A172 (cell line): ENCODE results near the gene VWA8. TPM values are rescaled to one million over a fixed set of nuclear protein-coding genes. Genes with fewer than 3 reads are reported as not detected.
A peak's percentile ranks its signal among the peaks of the same experiment; 100 is the strongest.

ENCODE experiments used
- DNase-seq: peaks from one replicate; pipeline ENCODE4 v3.0.0-alpha.2; 2015; ENCODE audit warnings: low spot score
- total RNA-seq: library from RNA; depleted of rRNA; stranded (reverse); fragments of >200 nt; shearing (Covaris generic); gene quantifications from 2 replicates; pipeline ENCODE4 v1.2.3, GENCODE V29; 2014

The VWA8 gene
- total RNA-seq, 1 experiment from 2014 or later = 8.6 TPM

DNA sequence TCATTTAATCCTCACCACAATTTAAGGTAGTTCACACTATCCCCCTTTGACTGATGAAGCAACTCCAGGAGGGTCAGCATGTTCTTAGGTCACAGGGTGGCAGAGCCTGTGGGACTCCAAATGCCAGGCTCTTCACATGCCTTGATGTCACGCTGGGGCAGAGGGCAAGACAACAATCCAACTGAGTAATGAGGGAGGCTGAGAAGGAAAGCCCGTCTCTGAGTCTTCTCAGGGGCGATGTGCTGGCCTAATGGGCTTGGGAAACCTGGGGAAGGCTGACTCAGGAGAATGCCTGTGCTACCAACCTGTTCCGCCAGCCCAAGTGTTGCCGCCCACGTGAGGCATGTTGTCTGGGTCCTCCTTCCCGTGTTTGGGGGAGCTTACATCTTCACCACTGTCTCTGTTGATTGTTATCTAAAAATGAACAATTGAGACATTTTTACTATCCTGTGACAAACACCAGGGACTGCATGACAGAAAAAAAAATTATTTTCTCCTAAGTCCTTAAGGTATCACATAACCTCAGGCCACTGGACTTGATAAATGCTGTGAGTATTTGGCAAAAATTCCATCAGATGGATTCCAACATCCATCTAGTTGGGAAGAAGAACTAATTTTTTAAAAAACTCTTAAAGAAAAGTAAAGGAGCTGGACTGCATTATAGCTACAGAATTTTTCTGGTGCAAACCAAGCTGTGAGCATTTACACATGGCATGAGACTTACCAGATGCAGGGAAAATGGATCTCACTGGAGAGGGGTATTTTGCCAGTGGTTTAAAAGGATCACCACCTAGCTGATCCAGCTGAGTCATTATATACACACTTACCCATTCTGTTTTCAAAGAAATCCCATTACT lies 346.0 kb downstream of the VWA8 start:
- DNase-seq = no peak

DNA sequence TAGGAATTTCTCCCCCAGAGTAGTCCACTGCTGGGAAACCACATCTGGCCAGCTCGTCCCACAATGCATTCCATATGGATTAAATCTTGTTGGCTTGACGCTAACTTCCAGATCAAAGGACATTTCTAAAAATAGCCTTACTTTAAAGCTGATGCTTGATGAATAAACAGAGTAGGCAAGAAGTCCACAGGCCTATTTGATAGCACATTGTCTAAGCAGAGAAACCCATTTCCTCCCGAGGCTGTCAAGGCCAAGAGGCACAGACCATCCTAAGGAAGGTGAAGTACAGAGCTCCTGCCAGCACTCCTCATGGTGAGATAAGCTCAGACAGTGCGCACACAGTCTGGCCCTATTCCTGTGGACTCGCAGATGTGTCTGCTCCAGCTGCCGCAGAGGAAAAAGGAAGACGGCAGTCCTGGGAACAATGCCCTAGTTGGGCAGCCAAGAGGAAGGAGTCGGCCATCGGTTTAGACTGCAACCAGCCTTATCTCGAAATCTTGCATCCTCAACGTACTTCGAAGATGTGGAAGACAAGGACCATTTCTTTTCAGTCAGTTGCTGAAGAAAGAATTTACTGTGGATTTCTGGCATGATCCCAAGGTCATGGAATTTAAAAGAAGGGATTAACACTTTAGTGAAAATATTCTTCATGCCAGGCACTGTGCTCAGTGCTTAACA lies 346.8 kb downstream of the VWA8 start:
- peak; percentile 23 for DNase-seq

DNA sequence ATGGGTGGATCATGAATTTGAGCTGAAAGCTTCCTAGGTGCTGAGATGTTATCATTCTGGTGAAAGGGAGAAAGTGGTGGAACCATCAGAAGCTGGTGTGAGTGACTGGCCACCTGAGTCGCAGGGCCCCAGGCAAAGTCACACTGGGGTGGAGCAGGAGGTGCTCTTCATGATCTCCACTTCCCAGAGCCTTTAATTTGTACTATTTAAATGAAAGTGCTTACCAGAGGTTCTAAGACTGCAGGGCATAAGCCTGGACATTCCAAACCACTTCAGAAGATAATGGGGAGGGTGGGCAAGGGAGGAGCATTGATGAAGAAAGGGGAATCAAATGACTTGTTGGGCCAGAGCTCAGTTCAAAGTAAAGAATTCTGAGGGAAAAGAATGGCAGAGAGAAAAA lies 347.4 kb downstream of the VWA8 start:
- no peak for DNase-seq

DNA sequence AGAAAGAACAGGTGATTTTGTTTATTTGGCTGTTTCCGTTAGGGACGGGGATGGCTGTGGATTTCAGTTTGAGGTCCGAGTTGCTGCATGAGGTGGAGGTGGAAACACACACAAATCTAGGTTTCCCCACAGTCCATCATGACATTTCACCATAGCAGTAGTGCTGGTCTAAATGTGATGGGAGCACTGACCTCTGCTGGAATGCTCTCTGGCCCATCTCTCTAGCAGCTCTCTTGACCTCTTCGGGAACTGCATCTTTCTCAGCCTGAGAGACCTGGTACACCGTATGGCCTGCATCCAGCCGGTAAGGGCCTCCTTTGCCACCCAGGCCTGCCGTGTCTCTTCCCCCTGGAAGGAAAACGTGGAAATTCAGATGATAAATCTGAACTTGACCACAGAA lies 349.5 kb downstream of the VWA8 start:
- DNase-seq = no peak

DNA sequence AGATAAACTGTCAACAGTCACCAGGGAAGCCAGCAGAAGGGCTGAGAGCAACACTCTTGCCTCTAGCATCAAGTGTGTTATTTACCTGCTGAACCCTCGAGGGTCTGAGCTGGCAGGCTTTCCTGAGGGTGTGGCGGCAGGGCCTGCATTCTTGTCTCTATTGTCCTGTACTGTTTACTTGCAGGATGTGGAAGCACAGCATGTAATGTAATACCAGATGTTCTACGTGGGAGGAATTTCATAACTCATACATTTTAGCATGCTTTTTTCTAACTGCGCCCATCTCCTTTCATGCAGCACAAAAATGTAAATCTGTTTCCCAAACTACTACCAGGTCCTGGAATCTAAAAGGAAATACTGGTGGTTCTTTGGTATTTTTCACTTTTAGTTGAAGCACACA lies 350.5 kb downstream of the VWA8 start:
- no peak for DNase-seq

DNA sequence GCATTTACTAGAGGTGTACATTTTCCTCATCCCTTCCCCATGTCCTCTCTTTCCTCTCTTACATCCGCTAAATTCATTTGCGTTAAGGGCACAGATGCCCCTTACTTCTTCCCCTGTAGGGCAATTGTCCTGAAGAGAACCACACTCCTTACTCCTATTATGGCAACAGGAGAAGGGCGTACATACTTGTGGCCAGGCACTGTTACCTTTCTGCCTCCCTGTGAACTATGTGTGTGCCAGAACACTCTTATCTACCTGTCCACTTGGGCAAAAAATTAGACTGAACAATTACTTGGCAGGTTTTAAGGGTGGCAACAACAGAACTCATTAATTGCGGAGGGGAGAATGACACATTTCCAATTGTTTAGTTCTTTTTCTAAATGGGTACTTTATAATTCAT lies 351.1 kb downstream of the VWA8 start:
- DNase-seq = no peak

DNA sequence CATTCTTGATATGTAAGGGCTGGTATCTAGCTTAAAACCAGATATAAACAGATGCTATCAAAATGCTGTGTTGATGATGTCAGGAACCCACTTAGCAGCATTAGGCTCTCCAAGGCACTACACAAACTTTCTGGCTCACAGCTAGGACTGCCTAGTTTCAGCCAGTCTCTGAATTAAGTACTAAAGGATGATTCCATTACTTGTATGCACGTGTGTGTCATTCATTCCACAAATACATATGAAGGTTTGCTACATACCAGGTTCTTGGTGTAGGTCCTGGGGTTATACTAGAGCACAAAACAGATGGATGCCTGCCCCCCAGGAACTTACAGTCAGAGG lies 352.1 kb downstream of the VWA8 start:
- no peak for DNase-seq

DNA sequence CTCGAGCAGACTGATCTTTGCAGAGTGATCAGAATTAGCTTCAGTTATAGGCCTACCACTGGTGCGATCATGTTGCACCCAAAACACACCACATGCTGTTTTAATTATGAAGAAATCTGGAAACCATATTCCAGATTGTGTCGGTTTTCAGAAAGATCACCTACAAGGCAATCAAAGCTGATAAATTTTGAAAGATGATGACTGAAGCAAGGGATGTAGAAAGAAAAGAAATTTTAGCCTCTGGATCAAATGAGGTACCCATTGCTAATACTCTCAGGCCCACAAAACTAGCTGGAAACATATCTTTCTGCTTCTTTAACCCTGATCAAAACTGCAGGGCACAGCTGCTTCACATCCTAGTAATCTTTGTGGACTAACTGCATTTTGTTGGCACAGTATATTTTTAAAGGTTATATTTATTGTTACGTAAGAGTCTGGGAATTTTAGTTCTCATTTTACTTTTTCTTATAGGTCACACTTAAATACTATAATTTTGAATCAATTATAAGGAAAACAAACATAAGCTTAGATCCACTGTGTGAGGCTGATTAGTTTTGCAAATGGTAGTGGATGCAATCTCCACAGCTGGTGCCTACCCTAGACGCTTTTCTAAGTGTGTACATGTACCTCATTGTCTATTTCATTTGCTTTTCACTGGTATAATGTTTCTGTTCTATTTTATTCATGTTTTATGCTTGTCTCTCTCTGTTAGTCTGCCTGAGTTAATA lies 352.6 kb downstream of the VWA8 start:
- DNase-seq = no peak

DNA sequence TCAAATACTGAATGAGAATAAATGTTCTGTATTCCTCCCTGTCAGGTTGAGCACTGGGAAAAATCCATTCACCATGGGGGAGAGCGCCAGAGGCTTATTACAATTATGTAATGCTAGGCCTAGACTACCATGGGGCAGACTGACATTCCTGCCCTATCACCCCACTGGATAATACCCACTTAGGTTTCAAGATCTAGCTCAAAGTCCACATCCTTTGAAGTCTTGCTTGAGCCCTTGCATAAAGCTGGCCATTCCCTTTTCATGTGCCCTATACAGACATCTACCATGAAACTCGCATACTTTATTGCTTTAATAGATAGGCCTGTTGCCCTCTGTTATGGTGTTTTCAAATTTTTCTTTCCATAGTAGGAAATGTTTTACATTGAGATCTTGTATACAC lies 354.3 kb downstream of the VWA8 start:
- DNase-seq = no peak

DNA sequence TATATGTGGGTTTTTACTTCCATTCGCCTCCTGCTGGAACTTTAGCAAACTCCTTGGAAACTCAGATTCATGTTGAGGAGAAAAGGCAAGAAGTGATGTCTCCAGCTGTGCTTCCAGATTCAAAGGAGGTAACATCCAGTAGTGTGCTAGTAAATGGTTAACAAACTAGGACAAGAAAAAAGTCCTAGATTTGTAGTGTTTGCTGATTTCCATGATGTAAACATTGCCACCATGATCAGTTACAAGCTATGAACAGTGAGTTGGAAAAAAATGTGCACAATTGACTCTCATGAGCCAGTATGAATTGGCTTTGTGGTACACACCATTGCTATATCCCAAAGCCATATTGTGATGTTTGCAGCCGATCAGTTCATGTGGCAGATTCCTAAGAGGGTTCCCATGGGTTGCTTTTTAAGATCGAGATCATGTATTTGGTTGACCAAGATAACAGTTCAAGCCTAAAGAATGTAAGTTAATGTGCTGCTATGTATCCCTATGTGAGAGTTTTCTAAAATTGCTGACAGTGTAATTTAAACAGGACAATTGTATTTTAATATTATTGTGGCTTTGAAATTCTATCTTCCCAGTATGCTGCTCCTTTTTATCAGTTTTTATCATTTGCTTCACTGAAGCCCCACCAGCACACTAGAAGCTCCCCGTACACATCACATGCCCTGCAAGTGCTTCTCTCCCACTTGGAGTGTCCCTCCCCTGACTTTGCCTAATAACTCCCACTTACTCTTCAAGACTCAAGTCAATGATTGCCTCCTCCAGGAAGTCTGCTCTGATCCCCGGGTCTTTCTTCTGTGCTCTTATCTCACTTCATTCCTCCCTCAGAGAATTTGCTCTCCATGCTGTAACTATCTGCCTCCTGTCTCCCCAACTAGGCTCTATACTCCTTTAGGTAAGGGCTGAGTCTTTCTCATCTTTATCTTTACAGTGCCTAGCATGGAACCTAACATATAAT lies 355.3 kb downstream of the VWA8 start:
- DNase-seq = no peak

DNA sequence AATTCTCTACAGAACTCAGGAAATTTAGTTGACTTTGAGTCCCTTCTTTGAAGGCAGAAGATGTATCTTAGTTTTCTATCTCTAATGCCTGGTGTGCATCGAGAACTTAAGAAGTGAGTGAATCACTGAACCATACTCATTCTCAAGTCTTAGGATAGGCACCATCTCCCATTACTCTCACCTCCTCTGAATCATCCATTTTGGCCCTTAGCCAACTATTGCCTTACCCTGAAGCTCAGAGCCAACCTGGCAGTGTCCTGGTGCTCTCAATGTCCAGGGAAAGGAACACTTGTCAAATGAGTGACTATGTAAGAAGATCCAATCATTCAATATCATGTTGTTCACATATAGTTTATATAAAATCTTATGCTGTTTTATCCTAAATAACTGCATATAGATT lies 357.0 kb downstream of the VWA8 start:
- DNase-seq = peak; percentile 64

DNA sequence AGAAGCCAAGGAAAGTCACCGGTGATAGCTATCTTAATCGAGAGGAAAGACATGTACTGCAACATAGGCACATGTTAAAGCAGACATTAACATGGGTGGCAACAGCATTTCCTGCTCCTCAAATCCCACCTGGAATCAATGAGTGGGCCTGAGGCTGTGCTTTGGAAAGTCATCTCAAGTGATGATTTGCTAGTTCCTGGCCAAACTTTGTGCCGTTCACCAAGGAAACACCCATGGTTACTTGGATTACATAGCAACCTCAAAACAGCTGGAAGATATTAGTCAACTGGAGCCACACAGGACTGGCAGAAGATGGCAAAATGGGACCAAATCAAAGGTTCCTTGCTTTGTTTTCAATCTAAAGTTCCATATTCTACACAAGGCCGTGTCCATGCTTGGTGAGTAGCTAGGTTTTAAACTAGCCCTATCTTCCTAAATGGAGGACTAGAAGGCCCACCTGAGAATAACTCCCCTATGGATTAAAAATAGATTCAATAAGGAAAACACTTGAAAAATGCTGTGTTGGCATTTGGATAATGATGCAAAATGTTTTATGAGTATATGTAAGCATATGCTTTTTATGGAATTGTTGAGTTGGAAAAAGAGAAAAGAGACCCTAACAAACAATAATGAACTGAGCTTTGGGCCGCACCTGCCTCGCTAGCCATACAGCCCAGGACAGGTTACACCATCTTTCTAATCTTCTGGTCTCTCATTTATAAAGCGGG lies 359.0 kb downstream of the VWA8 start:
- no peak for DNase-seq

DNA sequence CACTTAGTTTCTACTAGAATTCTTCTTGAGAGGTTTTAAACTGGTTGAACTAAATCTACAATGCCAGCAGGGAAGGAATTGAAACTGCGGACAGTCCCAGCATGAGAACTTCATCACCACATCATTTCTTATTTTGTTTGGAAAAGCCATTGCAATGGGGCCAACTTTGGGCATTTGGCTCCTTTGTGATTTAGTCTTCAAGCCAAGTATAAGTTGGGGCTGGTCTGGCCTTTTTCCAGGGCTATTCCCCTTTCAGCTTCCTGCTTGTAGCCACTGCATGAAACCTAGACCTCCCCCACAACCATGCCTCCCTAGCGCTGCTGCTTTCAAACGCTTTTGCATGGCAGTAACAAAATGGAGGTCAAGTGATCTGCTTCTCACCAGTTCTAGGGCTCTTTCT lies 361.3 kb downstream of the VWA8 start:
- no peak for DNase-seq

DNA sequence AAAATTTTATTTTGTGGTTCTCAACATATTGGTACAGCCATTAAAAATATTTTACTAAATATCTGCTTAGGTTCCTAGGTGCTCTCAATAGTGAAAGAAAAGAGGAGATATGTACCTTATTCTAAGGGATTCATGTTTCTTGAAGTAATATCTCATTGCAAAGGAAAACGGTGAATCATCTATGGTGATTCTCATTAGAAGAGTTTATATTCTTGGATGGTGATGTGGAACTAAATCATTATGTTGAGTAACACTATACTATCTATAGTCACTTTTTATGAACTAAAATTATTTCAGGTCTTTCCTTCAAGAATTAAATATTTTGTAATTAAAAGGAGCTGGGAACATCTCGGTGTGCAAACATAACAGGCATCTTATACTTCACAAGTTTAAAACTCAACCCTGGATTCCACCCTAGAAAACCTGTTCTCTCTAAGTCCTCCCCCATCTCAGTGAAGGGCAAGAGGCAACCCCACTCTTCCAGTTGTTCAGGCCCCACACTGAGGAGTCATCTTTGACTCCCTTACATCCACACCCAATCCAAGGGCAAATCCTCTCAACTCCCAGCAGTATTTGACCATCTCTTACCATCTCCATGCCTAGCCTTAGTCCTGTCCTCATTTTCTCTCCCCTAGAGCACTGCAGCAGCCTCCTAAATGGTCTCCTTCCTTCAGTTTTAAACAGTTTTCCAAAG lies 363.4 kb downstream of the VWA8 start:
- DNase-seq = no peak

DNA sequence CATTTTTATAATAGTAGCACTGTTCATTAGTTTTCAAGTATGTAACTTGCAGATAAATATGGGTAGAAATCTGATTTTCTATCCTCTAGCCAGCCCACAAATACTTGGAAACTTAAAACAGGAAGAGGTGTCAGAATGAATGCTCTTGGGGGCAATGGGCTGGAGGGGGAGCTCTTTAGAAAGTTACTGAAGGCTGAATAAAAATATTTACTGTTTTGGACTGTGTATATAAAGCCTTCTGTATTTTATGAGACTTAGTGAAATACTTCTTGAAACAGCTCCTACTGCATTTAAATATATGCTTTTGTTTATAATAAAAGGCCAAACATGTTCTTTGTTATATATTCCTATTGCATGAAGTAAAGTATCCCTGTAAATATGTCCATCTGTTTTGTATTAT lies 364.7 kb downstream of the VWA8 start:
- no peak for DNase-seq

DNA sequence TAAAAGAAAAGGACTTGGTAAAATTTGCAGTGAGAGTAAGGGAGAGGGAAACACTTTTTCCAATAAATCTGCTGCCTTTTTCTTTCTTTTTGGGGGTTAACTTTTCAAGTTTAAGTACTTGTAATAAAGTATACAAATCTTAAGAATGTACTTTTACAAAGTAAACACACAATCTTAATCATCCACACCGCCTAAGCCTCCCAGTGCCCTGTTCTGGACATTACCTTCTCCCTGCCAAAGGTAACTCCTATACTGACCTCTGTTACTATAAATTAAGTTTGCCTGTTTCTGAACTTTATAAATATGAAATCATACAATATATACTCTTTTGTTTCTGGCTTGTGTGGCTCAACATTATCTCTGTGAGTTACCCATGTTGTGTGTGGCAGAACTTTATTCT lies 365.6 kb downstream of the VWA8 start:
- DNase-seq = no peak

DNA sequence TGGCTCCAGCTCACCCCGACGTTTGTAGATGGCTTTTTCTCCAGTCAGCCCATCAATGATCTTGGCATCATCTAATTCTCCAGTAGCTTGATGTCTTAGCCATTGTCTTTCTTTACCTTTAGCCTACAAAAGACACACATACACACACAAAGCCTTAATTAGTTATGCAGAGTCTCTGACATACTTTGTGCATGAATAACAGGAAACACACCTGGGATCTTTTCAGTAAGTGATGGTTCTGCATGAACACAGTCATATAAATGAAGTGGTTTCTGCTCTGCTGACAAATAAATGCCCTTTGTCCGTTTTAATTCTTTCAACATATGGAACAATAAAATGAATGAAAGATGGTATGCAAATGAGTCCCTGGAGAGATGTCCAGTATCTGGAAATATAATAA lies 370.3 kb downstream of the VWA8 start:
- DNase-seq = no peak

DNA sequence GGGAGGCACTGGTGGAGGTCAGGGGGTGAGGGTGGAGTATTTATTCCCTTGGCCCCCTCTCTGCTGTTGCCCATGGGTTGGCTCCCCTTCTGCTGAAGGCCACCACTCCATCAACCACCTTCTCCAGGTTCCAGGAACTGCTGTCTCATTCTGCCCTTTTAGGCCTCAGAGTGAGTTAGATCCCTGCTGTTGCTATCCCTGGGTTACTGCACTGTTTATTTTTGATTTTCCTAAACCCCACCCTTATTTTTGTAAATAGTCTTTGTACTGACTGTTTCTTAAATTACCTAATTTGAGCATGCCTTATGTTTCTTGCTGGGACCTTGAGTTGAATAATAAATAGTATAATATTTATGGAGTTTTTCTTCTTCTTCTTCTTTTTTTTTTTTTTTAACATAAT lies 370.8 kb downstream of the VWA8 start:
- no peak for DNase-seq

DNA sequence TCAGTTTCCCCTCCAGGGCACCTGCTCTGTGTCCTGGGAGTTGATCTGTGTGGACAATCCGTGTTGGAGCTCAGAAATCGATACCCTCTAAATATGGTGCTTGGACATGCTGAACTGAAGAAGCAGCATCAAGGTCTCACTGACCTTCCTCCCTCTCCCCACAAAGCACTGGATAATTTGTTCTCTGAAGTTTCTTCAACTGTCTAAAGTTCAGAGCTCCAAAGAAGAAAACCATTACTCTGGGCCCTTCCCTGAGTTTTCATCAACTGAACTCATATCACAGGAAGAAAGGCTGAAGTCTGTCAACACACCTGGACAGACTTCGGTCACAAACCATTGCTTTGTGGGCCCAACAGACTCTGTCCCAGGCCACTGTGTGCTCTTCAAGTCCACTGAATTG lies 371.5 kb downstream of the VWA8 start:
- DNase-seq = no peak

DNA sequence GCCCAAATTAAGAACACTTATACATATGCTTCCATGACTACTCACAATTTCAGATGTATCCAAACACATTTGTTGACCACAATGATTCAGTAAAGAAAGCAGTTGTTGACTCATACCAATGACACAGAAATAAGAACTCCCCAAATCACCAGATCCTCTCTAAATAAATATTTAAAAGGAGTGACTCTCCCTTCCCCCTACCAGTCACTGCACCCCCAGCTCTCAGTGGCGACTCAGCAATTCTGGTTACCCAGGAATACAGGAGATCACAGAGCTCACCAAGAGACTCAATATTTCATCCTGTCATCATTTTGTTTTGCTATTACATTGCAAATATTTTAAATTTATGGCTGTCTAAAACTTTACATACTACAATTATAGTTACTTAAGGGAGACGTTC lies 372.0 kb downstream of the VWA8 start:
- peak; percentile 89 for DNase-seq
